GM13977 (cell line): ENCODE results near the gene OTUB1.

Source experiments
- DNase-seq: peaks from one replicate; pipeline ENCODE4 v3.0.0; 2012; ENCODE audit warnings: low spot score
- in situ Hi-C: fragments of 300-500 bp; cut with MboI; formaldehyde crosslinking; loops from one replicate; pipeline ENCODE4 v1.12.0; 2022; ENCODE audit warnings: low sequenced_read_pairs, low pct_unique_long_range_greater_than_20kb, mixed read lengths, inconsistent platforms; ENCODE audit not compliant: unreplicated experiment
- TF ChIP-seq, protein P1 (sequence below): IDR thresholded peaks from 2 replicates; pipeline ENCODE4 v1.5.1; 2012; ENCODE audit warnings: mild to moderate bottlenecking, control low read depth; ENCODE audit not compliant: insufficient read depth; ENCODE audit errors: extremely low read depth, missing control alignments

OTUB1 gene

DNA sequence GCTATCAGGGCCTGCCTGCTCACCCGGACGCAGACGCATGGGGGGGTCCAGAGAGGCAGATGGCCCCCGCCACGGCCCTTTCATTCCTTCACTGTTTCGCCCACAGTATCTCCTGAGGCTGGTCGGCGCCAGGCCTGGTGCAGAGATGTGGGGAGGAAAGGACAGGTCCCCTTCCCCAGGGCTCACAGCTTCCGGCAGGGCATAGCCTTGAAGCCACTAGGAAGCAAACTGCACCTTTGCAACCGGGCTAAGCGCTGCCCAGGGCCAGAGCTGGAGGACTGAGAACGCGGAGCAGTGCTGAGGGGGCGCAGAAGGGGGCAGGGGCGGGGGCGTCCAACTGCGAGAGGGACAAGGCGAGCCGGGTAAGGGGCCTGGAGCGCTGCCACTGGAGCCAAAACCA is 29.3 kb downstream of the OTUB1 start:
- in situ Hi-C loops, result no loop called here
- no peak for DNase-seq
- TF ChIP-seq, protein P1, sequence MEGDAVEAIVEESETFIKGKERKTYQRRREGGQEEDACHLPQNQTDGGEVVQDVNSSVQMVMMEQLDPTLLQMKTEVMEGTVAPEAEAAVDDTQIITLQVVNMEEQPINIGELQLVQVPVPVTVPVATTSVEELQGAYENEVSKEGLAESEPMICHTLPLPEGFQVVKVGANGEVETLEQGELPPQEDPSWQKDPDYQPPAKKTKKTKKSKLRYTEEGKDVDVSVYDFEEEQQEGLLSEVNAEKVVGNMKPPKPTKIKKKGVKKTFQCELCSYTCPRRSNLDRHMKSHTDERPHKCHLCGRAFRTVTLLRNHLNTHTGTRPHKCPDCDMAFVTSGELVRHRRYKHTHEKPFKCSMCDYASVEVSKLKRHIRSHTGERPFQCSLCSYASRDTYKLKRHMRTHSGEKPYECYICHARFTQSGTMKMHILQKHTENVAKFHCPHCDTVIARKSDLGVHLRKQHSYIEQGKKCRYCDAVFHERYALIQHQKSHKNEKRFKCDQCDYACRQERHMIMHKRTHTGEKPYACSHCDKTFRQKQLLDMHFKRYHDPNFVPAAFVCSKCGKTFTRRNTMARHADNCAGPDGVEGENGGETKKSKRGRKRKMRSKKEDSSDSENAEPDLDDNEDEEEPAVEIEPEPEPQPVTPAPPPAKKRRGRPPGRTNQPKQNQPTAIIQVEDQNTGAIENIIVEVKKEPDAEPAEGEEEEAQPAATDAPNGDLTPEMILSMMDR, result no peak

DNA sequence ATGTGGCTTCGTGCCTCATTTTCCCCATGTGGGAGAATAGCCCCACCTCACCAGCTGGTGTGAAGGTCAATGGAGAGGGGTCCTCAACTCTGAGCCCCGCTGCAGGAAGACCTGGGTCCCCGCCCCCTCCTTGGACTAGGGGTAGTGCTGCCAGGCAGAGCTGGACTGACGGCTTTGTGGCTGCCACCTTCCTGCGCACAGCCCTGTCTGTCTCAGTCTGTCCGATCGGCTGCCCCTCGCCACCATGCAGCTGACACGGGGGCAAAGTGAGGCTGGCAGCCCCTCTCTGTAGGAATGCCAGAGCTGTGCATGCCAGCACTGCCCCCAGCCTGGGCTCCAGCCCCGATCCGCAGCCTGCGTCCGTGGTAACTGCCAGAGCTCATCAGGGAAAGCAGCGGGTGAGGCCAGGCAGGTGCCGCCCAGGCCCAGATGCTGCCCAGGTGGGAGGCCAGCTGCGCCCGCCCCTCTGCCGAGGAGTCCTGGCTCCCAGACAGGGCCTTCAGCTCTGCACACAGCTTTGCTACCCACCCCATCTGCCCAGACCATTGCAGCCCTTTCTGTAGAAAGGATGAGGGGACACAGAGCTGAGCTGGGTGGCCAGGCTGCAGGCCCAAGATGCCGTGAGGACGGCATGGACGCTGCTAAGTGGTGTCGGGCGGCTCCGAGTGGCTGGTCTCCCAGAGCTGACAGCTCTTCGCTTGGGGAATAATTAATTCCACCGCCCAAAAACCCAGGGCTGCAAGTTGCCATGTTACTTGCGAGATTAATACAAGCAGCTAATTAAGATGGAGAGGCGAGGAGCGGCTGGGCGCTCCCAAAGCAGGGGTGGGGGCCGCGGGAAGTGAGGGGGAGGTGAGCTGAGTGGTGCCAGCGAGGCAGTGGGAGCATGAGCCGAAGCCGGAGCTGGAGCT is 30.0 kb downstream of the OTUB1 start:
- TF ChIP-seq, protein P1, result no peak
- no peak for DNase-seq
- in situ Hi-C loops, result no loop called here

DNA sequence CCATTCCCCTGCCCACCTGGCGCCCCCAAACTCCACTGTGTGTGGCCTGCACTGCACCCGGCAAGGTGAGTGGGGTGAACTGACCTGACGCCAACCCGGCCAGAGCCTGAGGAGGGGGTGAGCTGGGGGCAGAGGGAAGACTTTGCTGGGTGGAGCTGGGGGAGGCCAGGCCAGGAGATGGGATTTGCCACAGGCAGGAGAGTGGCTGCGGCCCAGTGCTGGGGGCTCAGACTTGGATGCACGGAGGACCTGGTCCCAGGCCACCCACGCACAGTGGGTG is 31.6 kb downstream of the OTUB1 start:
- DNase-seq, result no peak
- TF ChIP-seq, protein P1, result no peak
- in situ Hi-C loops, result no loop called here

DNA sequence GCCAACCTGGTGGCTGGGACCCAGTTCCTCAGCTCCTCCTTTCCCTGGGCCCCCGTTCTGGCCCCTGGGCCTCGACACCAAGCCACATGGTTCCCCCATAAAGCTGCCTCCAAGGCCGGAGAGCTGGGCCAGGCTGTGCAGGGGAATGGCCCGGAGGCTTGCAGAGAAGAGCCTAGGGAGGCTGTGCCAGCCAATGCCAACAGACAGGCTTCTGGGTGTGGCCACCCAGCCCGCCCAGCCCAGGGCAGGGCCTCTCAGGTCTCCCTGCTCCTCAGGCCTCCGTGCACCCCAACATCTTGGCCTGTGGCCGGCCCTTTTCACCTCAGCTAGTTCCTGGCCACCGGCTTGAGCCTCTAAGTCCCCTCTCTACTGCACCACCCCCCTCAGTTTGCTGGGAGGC is 32.1 kb downstream of the OTUB1 start:
- TF ChIP-seq, protein P1, result no peak
- in situ Hi-C loops, result no loop called here
- DNase-seq, result no peak

DNA sequence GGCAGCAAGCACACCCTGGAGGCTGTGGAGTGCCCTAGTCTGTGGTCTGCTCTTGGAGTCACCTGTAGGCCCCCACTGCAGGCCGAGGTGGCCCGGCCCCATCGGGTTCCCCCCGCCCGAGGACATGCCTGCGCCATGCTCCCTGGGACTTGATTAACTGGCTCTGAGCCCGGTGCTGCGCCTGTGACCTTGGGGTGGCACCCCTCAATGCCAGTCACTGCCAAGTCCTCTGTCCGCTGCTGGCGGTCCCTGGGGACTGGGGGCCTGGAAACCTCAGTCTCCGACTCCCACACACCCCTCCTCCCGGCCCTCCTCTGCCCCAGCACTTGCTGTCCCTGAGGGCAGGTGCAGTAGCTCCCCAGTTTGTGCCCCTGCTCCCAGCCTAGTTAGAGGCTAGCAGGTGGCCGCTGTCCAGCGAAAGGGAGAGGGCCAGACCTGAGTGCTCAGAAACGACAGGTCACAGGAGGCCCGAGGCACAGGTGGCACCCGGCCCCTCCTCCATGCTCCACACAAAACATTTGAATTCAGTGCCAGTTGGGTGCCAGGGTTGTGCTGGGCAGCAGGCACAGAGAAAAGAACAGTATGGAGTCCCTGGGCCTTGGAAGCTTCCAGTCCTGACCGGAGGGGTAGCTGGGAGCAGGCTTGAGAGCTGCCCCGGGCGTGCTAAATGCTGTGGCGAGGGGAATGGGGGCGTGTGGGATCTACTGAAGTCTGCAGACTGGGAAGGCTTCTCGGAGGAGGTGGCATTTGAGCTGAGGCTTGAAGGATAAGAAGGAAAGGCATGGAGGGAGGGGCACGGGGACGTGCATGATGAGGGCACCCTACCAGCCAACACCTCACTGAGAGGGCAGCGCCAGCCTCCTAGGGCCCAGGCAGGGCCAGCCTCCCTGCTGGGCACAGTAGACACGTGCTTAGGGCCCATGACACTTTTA is 33.1 kb downstream of the OTUB1 start:
- in situ Hi-C loops, result no loop called here
- no peak for DNase-seq
- TF ChIP-seq, protein P1, result no peak

DNA sequence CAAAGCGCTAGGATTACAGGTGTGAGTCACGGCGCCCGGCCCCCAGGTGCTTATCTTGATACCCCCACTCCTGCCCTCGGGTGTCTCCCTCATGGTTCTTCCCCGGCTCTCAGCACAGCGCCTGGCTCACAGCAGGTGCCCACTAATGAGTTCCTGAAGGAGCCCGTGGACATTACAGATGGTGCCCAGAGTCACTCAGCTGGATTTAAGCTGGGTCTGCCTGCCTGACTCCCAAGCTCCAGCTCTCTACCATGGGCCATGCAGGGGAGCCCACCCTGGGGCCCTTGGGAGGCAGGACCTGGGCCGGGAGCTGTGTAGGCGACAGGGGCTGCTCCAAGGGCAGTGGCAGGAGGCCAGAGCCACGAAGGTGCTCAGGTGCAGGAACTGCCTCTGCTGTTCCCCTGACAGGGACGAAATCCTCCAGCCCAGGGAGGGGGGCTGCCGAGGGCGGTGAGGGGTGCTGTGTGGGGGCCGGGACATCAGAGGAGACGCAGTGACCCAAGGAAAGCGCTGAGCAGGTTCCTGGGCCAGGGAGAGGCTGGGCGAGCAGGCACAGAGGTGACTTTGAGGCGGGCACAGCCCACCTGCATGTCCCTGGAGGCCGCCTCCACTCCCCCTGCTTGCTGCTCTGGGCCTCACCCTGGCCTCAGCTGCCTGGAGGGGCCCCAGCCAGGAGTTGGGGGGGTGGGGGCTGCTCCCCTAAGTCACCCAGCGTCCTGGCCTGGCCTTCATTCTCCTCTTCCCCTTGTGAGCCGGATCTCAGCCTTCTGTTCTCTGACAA is 34.9 kb downstream of the OTUB1 start:
- in situ Hi-C loops, result no loop called here
- no peak for DNase-seq
- TF ChIP-seq, protein P1, result no peak
